ENCODE results near the gene SLC25A21.

The SLC25A21 gene

DNA sequence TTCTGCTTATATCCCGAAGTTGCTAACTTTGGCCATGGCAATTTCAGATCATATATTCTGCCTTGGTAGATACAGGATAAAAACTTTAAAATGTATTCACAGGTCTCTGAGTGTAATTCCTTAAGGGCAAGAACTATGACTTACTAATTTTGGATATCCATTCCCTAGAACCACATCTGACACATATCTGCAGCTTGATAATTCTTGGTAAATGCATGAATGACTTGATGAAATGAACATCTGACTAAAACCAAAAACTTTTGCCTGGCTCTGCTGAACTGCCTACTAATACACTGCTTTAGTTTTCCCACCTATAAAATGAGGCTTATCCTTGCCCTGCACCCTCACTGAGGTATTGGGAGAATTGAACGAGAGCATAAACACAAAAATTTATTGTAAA lies 32.2 kb downstream of the SLC25A21 start:
- no peak for DNase-seq

DNA sequence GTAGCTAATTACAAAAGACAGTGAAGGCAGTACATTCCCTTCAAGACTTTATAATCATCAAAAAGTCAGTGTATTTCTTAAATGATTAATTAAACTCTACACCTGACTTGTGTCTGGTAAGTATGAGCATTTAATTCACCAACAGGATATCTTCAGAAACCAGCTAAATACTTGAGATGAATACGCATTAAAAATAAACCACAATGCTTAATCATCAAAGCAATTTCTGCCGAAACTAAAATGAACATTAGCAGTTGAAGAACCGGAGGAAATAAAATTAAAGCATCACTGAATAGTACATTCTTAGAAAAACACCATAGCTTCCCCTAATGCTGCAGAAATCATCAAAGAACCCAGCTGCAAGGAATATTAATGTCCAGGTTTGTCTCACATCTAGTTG lies 32.7 kb downstream of the SLC25A21 start:
- DNase-seq = no peak

DNA sequence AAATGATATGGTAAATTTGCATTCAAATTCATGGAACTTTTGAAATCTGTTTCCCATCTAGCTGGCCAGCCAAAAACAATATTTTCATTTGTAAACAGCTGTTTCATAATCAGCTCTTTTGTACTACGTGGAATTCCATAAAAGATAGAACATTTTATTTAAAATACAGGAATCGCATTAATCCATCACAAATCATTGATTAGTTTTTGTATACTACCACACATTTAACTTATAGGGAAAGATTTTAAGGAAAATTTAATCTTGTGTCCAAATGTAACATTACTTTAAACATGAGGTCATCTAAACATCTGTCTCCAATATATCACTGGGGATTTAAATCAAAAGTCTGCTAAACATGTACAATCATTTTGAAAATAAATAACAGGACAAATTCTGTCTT lies 33.5 kb downstream of the SLC25A21 start:
- no peak for DNase-seq

DNA sequence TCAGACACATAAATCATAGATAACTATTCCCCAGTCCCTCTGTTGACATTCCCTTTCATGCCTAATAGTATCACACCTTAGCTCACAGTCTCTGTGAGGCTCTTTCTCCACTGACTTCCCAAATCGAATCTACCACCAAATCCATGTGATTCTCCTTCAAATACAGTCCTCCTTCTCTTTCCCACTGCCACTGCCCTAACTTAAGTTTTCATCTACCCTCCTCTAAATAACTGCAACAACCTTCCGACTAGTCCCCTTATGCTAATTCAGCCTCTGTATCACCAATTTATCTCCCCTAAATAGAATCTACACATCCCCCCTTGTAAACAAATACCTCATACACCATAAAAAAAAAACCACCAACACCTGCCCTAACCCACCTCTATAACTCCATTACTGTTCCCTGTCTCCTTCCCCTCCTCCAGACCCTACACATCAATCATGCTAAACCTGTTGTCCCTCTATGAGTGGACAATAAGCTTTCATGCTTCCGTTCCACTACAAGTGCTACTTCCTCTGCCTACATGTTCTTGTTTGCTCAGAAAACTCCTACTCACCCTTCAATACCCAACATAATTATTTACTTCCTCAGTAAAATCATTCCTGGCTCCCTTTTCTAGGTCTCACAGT lies 39.0 kb downstream of the SLC25A21 start:
- no peak for DNase-seq

DNA sequence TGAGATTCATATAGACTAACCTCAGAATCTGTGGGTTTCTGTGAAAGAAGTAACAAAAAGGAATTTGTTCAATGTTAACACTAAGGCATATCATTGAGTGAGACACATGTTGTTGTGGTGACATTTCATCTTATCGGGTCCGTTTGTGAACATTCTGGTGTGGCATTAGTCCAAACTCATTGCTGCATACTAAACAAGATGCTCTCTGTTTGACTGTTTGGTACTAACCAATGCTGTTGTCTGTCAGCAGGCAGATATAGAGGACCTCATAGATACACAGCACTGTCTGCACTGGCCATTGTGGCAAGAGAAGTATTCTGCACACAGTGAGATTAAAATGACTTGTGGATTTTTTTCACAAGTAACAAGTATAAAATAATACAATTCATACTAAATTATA lies 41.2 kb downstream of the SLC25A21 start:
- no peak for DNase-seq

DNA sequence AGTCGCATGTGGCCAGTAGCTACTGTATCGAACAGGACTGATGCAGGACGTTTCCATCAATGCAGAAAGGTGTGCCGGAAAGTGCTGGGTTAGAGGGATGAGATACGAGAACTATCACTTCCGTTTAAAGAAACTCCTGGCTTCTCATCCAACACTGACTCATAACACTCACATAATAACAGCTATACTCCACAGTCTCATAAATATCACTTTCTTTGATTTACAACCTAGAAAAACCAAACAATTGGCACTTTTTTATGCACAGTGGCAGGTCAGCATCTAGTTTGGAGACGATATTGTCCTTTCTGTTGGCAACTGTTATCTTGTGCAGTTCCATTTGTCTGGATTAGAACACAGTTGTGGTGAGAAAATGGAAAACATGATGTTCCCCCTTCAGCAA lies 43.4 kb downstream of the SLC25A21 start:
- DNase-seq = no peak

DNA sequence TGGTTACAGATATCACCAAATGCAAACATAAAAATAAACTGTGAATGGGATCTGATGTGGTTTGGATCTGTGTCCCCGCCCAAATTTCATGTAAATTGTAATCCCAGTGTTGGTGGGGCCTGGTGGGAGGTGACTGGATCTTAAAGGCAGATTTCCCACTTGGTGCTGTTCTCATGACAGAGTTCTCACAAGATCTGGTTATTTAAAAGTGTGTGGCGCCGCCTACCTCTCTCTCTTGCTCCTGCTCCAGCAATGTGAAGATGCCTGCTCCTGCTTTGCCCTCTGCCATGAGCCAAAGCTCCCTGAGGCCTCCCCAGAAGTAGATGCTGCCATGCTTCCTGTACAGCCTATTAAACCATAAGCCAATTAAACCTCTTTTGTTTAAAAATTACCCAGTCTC lies 47.8 kb downstream of the SLC25A21 start:
- peak in 1 of 2 experiments; percentile 40 for DNase-seq

DNA sequence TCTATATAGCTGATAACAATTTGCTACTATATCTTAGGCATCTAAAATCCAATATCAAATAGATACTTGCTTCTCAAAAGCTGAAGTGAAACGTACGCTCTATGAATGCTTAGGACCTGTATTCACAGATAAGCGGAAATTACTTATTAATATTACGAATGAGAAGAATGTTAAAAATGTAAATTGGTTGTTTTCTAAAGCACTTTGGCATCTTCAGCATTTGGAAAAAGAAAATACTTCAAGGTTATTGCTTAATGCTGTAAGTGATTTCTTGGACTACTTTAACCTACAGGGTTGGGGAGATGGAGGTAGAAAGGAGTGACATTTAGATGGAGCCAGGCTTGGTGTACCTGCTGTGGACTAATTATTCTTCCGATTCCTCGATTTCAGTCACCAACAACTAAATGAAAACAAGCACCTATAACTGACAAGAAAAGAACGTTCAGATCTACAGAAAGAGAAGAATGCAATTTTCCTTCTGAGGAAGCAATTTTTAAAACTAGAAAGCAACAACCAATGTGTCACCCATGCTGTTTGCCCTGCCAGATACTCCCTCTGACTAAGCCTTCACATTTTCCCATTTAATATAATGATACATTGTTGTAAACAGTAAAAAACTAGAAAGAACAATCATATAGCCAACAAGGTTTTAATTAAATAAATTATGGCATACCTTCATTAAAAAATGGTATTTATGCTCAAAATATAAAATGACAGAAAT lies 49.3 kb downstream of the SLC25A21 start:
- no peak for DNase-seq

DNA sequence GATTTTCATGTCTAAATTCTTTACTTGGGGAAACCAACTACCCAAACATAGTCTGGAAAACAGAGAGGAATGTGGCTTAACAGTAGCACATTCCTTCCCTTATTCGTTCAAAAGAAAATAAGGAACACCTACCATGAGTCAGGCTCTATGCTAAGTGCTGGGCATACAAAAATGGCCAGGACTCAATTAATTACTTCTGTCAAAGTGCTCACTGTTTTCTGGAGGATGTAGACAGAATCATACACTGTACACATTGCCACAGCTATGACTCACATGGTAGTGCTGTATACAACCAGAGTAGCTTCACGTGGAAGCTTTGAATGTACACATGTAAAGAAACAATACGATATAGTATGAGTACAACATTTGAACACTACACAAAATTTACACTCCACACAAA lies 50.1 kb downstream of the SLC25A21 start:
- no peak for DNase-seq

DNA sequence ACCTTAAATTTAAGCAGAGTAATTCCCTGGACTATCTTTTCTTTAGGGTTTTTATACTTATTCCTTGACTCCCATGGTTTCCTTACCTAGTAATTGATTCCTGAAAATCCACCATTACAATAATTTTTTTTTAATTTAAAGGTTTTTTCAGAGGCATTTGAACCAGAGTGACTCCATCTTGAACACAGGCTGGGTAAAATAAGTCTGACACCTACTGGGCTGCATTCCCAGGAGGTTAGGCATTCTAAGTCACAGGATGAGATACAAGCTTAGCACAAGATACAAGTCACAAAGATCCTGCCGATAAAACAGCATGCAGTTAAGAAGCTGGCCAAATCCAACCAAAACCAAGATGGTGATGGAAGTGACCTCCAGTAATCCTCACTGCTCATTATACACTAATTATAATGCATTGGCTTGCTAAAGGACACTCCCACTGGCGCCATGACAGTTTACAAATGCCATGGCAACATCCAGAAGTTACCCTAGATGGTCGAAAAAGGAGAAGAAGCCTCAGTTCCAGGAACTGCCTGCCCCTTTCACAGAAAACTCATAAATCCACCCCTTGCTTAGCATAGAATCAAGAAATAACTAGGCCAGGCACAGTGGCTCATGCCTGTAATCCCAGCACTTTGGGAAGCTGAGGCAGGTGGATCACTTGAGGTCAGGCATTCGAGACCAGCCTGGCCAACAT lies 53.6 kb downstream of the SLC25A21 start:
- DNase-seq = no peak

DNA sequence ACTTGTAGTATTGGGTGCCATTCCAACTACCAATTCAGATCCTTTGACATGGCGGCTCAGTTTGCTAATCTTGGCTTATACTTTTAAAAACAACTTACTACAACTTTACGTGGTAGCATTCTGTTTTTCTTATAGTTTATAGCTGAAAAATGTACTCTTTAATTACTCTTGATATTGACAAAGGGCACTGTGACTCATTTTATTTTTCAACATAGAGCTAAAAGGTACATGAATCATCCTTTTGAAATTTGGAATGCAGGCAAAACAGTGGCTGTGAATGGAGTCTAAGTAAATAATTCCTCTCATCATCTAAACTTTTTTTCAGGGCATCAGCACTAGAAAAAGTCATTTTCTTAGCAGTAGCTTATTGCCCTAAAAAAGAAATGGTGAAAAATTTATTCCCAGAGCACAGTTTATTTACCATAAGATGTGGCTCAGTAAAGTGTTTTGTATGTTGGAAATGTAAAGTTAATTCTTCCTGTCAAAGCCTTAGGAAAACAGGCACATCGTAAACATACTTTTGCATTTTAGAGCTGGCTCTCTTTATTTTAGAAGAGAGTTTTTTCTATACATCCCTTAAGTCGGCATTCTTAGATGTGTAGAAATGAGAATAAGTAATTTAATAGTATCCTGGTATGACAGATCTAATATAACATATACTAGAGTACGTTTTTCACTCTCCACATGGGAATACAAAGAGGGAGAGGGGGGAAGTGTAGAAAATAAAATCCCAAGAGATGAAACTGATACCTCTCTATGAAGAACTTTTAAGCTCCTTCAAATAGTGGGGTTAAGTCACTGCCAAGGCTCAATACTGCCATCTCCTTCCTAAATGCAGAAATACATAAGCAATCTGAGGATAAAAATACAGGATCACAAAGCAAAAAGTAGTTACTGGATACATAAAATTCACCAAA lies 55.2 kb downstream of the SLC25A21 start:
- peak; percentile 24 to 42 for DNase-seq

DNA sequence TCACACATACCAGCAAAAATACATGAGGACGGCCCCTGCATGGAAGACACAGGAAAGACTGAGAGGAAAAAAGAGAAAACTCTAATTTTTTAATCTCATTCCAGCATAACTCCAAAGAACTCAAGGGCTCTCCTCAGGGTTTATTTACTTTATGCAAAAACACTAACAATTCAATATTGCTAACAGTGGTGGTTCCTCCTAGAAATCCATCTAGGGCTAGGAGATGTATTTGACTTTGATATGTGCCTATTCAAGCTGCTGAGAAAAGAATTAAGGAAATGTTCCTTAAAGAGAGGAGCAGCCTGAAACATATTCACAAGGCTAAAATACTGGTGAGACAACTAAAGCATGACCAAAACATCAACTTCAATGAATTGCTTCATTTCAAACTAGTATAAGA lies 57.0 kb downstream of the SLC25A21 start:
- peak in 1 of 2 experiments; percentile 3 for DNase-seq

DNA sequence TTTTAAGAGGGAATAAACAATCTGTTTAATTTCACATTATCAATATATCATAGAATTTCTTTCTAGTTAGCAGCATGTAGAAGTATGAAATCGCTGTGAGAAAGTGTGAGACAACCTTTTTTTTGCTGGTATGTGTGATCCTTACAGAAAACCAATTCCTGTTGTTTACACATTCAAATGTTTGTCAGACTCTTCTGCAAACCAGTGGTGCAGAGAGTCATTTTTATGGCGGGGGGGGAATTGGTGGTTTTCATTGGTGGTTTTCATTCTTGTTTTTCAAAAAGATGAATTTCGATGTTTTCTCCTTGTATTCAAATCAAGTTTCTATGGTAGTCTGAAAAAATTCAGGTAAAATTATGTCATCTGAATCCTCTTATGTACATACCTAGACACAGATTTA lies 57.8 kb downstream of the SLC25A21 start:
- DNase-seq = peak; percentile 24 to 26

DNA sequence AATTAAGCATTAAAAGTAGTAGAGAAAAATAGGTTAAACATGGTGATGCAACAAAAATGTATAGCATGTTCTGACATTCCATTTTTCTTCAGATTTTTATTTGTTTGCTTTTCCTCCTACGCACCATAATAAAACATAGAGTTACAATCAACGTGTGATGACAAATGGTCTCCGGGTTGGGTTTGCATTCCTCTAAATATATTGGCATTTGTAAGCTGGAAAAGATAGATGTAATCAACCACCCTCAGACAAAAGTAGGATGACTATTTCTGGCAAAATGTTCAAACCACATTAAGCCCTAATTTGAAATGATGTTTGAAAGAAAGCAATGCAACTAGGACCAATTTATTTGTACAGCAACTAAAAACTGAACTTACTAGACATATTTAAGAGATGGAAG lies 58.4 kb downstream of the SLC25A21 start:
- DNase-seq = no peak

DNA sequence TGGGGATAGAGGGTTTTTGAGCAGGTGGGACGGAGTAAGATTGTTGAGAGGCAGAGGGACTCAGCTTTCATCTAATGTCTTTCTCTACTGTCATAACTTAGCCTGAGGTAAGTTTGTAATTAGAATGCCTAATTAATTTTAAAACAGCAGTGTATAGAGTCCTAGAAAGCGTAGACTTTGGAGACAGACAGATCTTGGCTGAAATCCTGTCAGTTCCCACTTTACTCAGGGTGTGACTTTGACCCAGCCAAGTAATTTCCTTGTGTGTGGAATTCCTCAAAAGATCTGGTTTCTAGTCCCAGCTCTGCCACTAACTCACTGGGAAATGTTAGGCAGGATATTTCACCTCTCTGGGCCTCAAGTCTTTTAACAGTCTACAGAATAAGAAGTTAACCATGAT lies 74.3 kb downstream of the SLC25A21 start:
- no peak for DNase-seq

DNA sequence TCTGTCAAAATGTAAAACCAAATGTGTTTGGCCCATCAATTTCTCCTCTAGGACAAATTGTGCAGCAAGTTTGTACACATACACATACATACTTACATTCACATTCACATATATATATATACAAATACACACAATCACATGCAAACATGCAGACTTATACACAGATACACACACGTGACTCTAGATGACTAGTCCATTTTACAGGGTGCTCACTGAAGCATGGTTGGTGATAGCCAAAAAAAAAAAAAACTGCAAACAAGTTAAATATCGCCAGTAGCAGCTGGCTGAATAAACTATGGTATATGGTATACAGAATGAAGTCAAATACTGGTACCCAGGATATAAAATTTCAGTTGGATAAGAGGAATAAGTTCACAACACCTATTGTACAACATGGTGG lies 77.9 kb downstream of the SLC25A21 start:
- peak in 1 of 2 experiments; percentile 1 for DNase-seq

DNA sequence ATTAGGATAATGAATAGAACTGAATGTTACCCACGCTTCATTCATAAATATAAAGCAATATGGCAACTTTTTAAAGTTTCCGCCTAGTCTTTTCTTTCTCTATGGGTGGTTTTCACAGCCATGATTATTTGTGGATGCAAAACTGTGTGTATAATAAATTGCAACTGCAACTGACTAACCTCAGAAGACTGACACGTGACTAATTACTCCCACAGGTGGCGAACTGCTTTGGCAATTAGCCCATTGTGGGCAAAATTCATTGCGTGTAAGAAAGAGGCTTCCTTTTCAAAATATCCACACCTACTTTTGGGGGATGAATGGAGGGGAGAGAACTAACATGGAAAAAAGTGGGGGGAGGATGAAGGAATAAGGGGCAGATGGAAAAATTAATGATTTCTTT lies 79.0 kb downstream of the SLC25A21 start:
- peak in 1 of 2 experiments; percentile 10 for DNase-seq

DNA sequence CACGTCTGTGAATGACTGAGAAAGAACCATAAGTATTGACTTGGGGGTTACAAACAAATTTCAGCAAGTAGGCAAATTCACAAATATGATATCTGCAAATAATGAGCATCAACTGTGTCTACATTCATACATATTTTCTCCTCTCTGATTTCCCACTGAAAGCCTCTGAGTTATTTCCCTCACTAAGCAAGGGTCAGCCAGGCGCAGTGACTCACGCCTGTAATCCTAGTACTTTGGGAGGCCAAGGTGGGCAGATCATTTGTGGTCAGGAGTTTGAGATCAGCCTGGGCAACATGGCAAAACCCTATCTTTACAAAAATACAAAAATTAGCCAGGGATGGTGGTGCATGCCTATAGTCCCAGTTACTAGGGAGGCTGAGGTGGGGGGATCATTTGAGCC lies 80.8 kb downstream of the SLC25A21 start:
- peak; percentile 83 to 88 for DNase-seq

DNA sequence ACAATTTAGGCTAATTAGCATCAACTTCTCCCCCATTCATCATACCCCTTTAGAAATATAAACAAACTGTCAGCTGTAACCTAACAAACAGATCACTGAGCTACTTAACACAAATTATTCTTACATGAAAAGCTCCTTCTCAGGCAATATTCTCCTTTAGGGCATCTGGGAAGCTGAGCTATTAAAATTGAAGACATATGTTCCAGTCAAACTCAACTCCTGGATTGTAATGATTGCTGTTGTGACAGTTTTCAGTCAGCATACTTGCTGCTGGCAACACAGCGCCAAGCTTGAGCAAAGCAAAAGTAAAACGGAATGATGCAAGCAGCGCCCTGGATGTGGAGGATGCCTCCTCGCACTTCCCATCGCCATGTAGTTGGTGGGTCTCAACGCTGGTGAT lies 82.4 kb downstream of the SLC25A21 start:
- no peak for DNase-seq

DNA sequence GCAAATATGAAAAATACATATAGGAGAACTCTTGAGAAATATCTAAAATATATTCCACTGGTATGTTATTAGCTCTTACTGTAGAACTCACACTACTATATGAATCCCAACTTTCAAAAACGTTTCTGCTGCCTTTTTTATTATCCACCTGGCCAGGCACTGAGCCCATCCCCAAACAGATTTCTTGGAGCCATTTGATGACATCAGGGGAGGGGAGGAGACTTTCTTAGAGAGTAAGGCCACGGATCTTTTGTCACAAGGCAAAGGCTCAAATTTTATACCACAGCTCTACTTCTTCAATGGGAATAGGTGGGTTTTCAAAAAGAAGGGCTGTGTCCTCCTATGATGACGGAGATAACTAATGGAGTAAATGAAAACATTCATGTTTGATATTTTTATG lies 83.0 kb downstream of the SLC25A21 start:
- no peak for DNase-seq

DNA sequence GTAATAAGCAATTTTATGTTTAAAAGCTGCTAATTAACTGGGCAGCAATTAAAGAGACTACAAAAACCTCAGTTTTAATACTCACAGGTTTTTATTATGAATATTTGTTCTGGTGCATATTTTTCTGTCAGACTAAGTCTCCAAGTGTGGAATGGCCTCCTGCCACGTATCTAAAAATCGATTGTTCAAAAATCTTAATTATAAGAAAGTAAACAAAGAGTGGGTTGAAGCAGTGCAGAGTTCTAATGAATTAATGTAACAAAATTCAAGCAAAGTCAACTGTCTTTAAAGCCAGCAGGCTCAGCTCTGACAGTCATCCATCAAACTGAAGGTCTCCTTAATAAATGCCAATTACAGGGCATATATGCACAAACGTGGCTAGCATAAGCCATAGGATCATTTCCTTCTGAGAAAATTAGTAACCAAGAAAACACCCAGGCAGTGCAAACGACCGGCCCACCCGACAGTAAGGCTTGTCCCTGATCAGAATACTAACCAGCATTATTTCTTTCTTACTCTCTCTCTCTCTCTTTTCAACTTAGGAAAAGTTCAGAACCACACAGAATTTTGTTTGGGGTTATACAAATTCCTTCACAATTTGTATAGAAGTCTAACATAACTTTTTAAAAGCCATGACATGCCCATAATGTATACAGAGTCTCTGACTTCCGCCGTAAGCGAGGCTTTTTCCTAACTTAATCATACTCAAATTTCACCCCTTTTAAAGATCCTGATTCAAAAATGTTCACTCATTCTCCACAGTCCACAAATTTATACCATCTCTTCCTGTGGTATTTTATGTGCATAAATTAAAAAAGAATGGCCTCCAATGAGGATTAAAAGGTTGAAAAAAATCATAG lies 83.8 kb downstream of the SLC25A21 start:
- DNase-seq = no peak

DNA sequence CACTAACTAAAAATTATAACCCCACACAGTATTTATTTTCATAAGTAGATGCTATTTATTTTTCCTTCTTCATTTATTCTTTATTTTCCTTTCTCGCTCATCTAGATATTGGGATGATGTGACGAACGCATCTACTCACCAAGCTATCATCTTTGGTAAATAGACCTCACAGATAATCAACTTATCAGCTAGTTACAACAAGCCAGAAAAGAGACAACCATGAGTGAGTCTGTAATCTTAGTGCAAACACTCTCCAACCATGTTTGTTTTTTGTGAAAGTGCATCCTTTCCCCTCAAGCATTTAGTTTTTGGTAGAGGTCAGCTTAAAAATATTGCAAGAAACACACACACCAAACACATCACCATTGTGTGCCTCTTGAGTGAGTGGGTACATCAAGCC lies 84.9 kb downstream of the SLC25A21 start:
- DNase-seq = no peak

All from NCI-H526 (cell line).